ENCODE measurements around the gene IL31.

Gene IL31

DNA sequence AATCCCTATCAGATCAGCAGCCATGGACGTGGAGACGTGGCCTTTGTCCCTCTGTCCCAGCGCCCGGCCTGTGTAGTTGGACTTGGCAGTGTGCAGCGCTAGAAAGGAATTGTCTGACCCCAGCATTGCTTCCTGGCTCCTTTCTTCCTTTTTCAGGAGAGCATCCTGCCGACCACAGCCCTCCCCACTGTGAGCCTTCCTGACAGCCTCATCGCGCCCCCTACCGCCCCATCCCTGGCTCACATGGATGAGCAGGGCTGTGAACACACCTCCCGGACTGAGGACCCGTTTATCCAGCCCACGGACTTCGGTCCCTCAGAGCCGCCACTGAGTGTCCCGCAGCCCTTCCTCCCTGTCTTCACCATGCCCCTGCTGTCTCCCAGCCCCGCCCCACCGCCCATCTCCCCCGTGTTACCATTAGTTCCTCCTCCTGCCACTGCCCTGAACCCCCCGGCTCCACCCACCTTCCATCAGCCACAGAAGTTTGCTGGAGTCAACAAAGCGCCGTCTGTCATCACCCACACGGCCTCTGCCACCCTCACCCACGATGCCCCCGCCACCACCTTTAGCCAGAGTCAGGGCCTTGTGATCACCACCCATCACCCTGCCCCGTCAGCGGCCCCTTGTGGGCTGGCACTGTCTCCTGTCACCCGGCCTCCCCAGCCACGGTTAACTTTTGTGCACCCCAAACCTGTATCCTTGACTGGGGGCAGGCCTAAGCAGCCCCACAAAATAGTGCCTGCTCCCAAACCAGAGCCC lies 40.6 kb downstream of the IL31 start:
- in situ Hi-C loops (cut with MboI; ENCODE audit: low sequenced_read_pairs): no loop called here

DNA sequence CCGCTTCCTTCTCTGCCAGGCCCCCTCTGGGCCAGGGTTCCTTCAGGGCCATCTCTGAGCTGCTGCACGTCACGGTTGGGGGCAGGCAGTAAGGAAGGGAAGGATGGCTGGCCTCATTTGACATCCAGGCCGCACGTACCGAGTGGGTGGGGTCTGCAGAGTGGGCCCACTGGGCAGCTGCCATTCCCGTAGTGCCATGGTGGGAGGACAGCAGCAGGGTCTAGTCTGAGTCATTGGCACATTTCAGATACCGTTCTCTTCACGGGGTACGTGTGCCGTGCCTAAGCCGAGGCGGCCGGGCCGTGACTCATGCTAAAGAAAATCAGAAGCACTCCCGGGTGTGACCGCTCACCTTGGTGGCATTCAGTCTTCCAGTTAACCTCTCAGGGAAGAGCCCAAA lies 43.9 kb downstream of the IL31 start:
- in situ Hi-C loops (cut with MboI; ENCODE audit: low sequenced_read_pairs): no loop called here

DNA sequence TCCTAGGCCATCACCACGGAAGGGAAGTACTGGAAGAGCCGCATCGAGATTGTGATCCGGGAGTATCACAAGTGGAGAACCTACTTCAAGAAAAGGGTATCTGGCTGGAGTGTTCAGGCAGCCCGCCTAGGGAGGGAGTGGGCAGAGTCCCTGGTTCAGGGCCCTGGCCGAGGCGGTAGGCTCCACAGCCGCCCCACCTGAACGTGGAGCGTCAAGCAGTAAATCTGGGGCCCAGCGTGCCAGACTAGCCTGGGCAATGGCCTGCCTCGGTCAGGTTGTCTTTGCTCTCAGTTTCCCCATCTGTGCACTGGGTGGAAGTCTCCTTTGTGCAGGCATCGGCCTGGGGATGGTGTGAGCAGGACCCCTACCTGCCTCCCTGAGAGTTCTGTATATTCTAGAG lies 44.9 kb downstream of the IL31 start:
- in situ Hi-C loops (cut with MboI; ENCODE audit: low sequenced_read_pairs): loop anchor here (10.0 kb wide), 1 partner anchor 74 kb away; no protein-coding TSS in a partner anchor

DNA sequence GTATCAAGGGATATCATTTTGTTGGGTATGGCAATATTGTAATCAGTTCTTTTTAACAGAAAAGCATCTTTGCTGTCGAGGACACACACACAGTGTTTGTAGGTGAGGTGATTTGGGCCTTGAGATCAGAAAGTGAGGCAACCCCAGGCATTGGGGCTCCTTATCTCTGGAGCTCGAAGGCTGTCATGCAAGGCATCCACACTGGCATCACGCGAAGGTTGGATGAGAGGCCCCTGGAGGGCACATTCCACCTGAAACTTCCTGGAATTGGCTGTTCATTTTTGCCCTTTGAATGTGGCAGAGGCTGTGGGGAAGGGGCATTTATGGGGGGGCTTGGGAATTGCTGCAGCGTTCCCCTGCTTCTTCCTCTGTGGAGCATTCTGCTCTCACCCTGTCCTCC lies 45.5 kb downstream of the IL31 start:
- in situ Hi-C loops (cut with MboI; ENCODE audit: low sequenced_read_pairs): loop anchor here (10.0 kb wide), 1 partner anchor 74 kb away; no protein-coding TSS in a partner anchor

DNA sequence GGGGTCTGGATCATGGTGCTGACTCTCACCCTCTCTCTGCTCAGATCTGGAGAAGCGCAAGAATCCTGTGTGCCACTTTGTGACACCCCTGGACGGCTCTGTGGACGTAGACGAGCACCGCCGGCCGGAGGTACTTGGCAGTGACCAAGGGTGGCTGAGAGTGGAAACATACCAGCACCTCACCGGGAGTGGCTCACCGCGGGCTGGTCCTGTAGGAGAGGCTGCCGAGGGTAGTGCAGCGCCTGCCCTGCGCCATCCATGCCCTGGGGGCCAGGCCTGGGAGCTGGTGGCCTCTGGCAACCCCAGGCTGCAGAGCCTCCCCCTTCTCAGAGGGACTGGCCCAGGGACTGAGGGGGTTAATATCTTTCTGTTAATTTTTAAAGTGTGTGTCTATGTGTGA lies 46.2 kb downstream of the IL31 start:
- in situ Hi-C loops (cut with MboI; ENCODE audit: low sequenced_read_pairs): loop anchor here (10.0 kb wide), 1 partner anchor 73 kb away; no protein-coding TSS in a partner anchor

DNA sequence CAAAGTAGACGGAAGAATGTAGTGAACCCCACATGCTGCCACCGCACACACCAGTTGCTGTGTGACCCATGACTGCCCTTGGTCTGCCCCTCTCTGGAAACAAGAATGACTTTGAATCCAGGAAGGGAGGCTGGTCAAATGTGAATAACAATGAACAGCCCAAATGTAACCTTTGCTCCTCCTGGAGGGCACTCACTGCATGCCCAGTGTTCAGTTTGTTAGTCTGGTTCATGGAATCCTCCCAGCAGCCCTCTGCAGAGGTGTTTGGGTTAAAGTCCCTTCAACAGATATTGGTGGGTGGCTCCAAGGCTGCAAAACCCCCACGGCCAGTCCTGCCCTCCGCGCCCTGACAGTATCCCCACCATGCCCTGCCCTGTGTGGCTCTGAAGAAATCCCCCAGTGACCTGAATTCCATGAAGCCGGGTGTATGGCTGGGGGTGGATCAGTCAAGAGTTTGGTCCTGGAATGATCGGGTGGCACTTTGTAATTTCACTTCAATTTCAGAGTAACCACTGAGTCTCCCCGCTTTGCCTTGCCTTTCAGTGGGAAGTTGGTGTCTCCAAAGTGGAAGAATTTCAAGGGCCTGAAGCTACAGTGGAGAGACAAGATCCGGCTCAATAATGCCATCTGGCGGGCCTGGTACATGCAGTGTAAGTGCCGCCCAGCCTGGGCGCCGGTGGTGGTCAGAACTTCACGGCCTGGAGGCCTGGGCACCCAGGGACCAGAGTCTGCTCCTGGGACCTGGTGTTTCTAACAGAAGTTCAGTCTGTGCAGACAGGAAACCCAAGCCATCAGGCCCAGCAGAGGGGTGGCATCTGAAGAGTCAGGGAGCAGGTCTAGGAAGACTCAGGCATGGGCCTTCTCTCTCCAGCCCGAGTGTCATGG lies 47.1 kb downstream of the IL31 start:
- in situ Hi-C loops (cut with MboI; ENCODE audit: low sequenced_read_pairs): loop anchor here (10.0 kb wide), 1 partner anchor 72 kb away; no protein-coding TSS in a partner anchor

DNA sequence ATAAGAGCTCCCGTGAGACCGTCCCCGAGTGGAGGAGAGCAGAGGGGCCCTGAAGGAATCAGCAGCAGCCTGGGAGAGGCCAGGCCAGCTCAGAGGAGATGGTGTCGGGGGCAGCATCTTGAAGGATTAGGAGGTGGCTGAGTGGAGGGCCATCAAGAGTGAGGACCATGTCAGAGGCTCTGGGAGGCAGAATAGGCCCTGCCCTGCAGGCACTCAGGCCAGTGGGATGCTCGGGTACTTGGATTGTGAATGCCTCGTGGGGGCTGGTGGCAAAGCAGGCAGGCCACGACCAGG lies 47.7 kb downstream of the IL31 start:
- in situ Hi-C loops (cut with MboI; ENCODE audit: low sequenced_read_pairs): loop anchor here (10.0 kb wide), 1 partner anchor 71 kb away; no protein-coding TSS in a partner anchor

DNA sequence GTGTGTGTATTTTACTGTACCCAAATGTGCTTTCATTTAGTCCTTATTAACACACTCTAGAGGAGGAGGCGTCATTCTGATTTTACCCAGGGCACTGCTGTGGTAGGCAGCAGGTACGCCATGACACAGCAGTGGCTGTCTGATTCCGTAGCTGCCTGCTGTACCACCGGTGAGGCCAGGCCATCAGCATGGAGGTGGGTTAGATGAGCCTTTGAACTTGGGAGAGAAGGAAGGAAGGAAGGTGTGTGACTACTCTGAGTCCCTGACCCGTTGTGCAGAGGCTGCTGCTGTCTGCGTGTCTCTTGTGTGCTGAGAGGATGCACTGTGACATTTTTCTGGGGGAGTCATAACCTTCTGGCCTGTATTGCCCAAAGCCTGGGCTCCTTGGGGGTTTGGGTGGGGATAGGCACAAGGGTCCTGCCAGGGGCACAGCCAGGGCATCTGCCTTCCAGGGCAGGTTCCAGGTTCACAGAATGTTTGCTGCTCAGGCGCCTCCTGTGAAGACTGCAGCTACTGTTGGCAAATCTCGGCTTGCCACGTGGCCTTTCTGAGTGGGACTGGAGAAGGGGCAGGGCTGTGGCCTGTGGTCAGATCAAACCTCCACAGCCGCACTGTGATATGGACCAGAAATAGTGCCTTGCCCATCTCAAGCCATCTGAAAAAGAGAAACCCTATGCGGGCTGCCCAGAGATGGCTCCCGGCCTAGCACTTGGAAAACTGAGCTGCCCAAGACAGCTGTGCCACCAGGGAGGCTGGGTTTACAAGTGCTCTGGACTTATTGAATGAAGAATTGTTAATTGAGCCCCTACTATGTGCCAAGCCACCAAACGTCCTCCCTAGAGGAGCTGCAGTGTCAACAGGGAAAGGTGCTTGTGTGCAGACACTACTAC lies 48.3 kb downstream of the IL31 start:
- in situ Hi-C loops (cut with MboI; ENCODE audit: low sequenced_read_pairs): loop anchor here (10.0 kb wide), 1 partner anchor 71 kb away; no protein-coding TSS in a partner anchor

DNA sequence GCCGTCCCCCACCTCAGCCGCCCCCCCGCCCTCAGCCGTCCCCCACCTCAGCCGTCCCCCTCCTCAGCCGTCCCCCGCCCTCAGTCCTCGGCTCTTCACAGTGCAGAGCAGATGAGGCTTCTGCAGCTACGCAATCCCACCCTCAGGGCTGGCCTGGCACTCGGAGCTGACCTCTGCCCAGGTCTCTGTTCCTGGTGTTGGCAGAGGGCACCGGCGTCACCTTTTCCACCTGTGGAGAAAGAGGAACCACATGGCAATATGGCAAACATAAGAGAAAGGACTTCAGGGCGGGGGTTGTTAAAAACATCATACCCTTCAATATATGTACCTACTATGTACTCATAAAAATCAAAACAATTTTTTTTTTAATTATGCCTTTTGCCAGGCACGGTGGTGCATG lies 49.7 kb downstream of the IL31 start:
- in situ Hi-C loops (cut with MboI; ENCODE audit: low sequenced_read_pairs): loop anchor here (10.0 kb wide), 1 partner anchor 70 kb away; no protein-coding TSS in a partner anchor

DNA sequence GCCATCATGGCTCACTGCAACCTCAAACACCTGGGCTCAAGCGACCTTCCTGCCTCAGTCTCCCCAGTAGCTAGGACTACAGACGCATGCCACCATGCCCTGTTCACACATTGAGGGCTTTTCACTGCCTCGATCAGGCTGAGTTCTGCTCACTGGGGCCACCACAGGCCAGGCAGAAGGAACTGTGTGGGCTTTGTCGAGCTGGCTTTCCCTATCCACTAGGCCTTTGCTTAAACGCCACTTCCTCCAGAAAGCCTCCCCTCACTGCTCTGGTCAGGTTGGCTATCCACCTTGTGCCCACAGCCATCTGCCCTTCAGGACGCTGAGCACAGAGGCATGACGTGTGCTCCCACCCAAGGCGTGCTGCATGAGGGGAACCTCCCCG lies 50.3 kb downstream of the IL31 start:
- in situ Hi-C loops (cut with MboI; ENCODE audit: low sequenced_read_pairs): loop anchor here (10.0 kb wide), 1 partner anchor 69 kb away; no protein-coding TSS in a partner anchor

DNA sequence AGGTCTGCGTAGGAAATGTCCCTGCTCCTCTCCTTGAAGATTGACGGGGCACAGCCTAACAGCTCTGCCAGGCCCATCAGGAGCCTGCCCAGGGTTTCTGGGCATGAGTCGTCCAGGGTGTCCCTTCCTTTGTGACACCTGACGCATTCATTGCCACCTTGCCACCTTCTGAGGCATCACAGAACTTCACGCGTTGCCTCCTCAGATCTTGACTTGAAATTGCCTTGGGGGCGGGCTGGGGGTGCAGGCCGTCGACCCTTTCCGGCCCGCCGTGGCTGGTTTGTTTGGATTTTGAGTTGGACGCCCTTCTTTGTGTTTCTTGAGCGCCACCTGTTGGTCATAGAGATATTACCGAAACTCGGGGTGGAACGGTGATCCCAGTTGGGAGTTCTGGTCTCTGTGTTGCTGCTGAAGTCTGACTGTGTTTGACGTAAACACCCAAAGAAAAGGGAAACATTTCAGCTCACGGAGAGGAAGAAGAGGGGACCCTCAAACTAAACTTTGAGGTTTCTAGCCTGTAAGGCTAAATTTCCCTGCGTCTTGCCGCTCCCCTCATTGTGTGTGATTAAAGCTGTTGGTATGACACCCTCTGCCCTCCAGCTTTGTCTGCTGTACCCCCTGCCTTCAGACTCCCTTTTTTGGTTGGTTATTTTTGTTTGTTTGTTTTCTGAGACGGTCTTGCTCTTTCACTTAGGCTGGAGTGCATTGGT lies 50.8 kb downstream of the IL31 start:
- in situ Hi-C loops (cut with MboI; ENCODE audit: low sequenced_read_pairs): loop anchor here (10.0 kb wide), 1 partner anchor 68 kb away; no protein-coding TSS in a partner anchor

Measured in HL-60/S4 treated with retinoic acid at 250 ng/mL for 4 days and 3 days (cell line).